Smooth muscle cell (in vitro differentiated cells): ENCODE results near the gene PIK3CD. TPM values are rescaled to one million over a fixed set of nuclear protein-coding genes. Genes with fewer than 3 reads are reported as not detected.

Experiments
- DNase-seq: peaks from one replicate; lab custom pipeline; 2025; ENCODE audit not compliant: unreplicated experiment; lab: John Stamatoyannopoulos, UW
- H2AFZ ChIP-seq: fragments of 200-600 bp; sonication (generic); 2 replicates; pipeline ENCODE4 v1.6.0; 2016; ENCODE audit warnings: antibody characterized with exemption, low read depth, mild to moderate bottlenecking
- H3F3A ChIP-seq: fragments of 200-600 bp; sonication (generic); 2 replicates; pipeline ENCODE4 v1.6.0; 2017; ENCODE audit warnings: antibody characterized with exemption, low read depth
- H3K27ac ChIP-seq: fragments of 200-600 bp; sonication (generic); 2 replicates; pipeline ENCODE4 v1.5.1; 2016; ENCODE audit warnings: low read depth, mild to moderate bottlenecking
- H3K27me3 ChIP-seq: fragments of 200-600 bp; sonication (generic); 2 replicates; pipeline ENCODE4 v1.6.1; 2016; ENCODE audit warnings: low read depth, mild to moderate bottlenecking
- H3K36me3 ChIP-seq: fragments of 200-600 bp; sonication (generic); 2 replicates; pipeline ENCODE4 v1.5.1; 2016; ENCODE audit warnings: low read depth
- H3K4me1 ChIP-seq: fragments of 200-600 bp; sonication (generic); 2 replicates; pipeline ENCODE4 v1.5.1; 2016; ENCODE audit warnings: low read depth
- H3K4me2 ChIP-seq: fragments of 200-600 bp; sonication (generic); 2 replicates; pipeline ENCODE4 v1.6.0; 2016; ENCODE audit warnings: mild to moderate bottlenecking
- H3K4me3 ChIP-seq: fragments of 200-600 bp; sonication (generic); 2 replicates; pipeline ENCODE4 v1.5.1; 2016; ENCODE audit warnings: mild to moderate bottlenecking
- H3K79me2 ChIP-seq: fragments of 200-600 bp; sonication (generic); 2 replicates; pipeline ENCODE4 v1.6.0; 2016; ENCODE audit warnings: low read depth, mild to moderate bottlenecking
- H3K9ac ChIP-seq: fragments of 200-600 bp; sonication (generic); 2 replicates; pipeline ENCODE4 v1.6.0; 2016; ENCODE audit warnings: low read depth
- H3K9me3 ChIP-seq: fragments of 200-600 bp; sonication (generic); replicated peaks from 2 replicates; pipeline ENCODE4 v1.5.1; 2016; ENCODE audit warnings: low read depth
- H4K20me1 ChIP-seq: fragments of 200-600 bp; sonication (generic); 2 replicates; pipeline ENCODE4 v1.6.0; 2016; ENCODE audit warnings: low read depth
- CTCF ChIP-seq: fragments of 200-600 bp; sonication (generic); IDR thresholded peaks from 2 replicates; pipeline ENCODE4 v1.5.1; 2017; ENCODE audit warnings: borderline replicate concordance, mild to moderate bottlenecking, antibody characterized with exemption; ENCODE audit not compliant: insufficient read depth, poor library complexity, severe bottlenecking
- WGBS: methylation state at CpG from one replicate; pipeline ENCODE4 v1.1.7; 2016; ENCODE audit warnings: low lambda C conversion rate; 5-methylcytosine and 5-hydroxymethylcytosine counted together
- polyA plus RNA-seq: library from polyadenylated mRNA; unstranded; fragments of >200 nt; fragmentation: Nextera tagmentation; extraction: Ambion mirVana; gene quantifications from 2 replicates; pipeline ENCODE4 v1.2.1, GENCODE V29; 2016
- total RNA-seq: library from RNA; depleted of rRNA; stranded (reverse); fragments of >200 nt; gene quantifications from 2 replicates; pipeline ENCODE4 v1.2.3, GENCODE V29; 2014

PIK3CD gene
- total and polyA plus RNA-seq, 2 experiments from 2014 or later, result 3.9 to 4.1 TPM

- Histone ChIP-seq H3K4me3 (no peak overlapping the region), H3K36me3 (no peaks in the 10 kb centered on the region), H3K79me2 (no peaks in the 10 kb centered on the region), H3K4me1 (no peaks in the 10 kb centered on the region), H3K9me3 (no peaks in the 10 kb centered on the region), H3F3A (no peaks in the 10 kb centered on the region), H2AFZ (no peak overlapping the region), H3K9ac (no peak overlapping the region), H4K20me1 (no peaks in the 10 kb centered on the region), H3K4me2 (no peak overlapping the region), H3K27me3 (no peaks in the 10 kb centered on the region), H3K27ac (no peak overlapping the region)
- WGBS, result 82% methylated on average over 6 of the region's 6 CpGs
- no peak for TF ChIP-seq CTCF
- no peak for DNase-seq
Measured at GRCh38 chr1:9639227-9639626, 12.3 kb upstream of the PIK3CD start.

- Histone ChIP-seq H3F3A (no peaks in the 10 kb centered on the region), H4K20me1 (no peaks in the 10 kb centered on the region), H3K79me2 (no peaks in the 10 kb centered on the region), H3K4me2 (no peak overlapping the region), H3K4me3 (no peak overlapping the region), H3K36me3 (no peaks in the 10 kb centered on the region), H3K4me1 (no peaks in the 10 kb centered on the region), H3K27ac (no peak overlapping the region), H3K9me3 (no peaks in the 10 kb centered on the region), H2AFZ (no peak overlapping the region), H3K27me3 (peaks cover 5% of the 10 kb centered on the region), H3K9ac (no peak overlapping the region)
- 75% methylated on average over 8 of the region's 8 CpGs for WGBS
- no peak for DNase-seq
- no peak for TF ChIP-seq CTCF
Measured at GRCh38 chr1:9643351-9644256, 7.9 kb upstream of the PIK3CD start.

- H3K4me2 ChIP-seq, result no peak overlapping the region
- 94% methylated on average over 13 of the region's 13 CpGs for WGBS
- no peaks in the 10 kb centered on the region for H3F3A ChIP-seq
Measured at GRCh38 chr1:9646037-9646436, 5.5 kb upstream of the PIK3CD start.

More at GRCh38 chr1:9646037-9646436, 5.5 kb upstream of the PIK3CD start:
- no peak for TF ChIP-seq CTCF
- Histone ChIP-seq H3K79me2 (no peaks in the 10 kb centered on the region), H2AFZ (no peak overlapping the region), H3K4me3 (no peak overlapping the region), H3K9me3 (no peaks in the 10 kb centered on the region), H3K27ac (no peak overlapping the region), H3K36me3 (no peaks in the 10 kb centered on the region), H3K27me3 (peaks cover 25% of the 10 kb centered on the region), H3K9ac (no peak overlapping the region), H4K20me1 (no peaks in the 10 kb centered on the region), H3K4me1 (peaks cover under 1% of the 10 kb centered on the region)
- no peak for DNase-seq
